Testis (tissue), 3 donors: ENCODE data around the gene UVRAG. TPM values are rescaled to one million over a fixed set of nuclear protein-coding genes. Genes with fewer than 3 reads are reported as not detected.

Source experiments
- DNase-seq: peaks from one replicate; pipeline ENCODE4 v3.0.0-alpha.2; 2019
- H3K27ac ChIP-seq, 2 donors: fragments of 200-600 bp; sonication (generic); one replicate each; pipeline ENCODE4 v1.5.1; 2019
- H3K27me3 ChIP-seq: fragments of 200-600 bp; sonication (generic); one replicate; pipeline ENCODE4 v1.5.1; 2019
- H3K36me3 ChIP-seq: fragments of 200-600 bp; sonication (generic); one replicate; pipeline ENCODE4 v1.5.1; 2017; ENCODE audit warnings: low read depth; ENCODE audit errors: missing control alignments
- H3K4me1 ChIP-seq: fragments of 200-600 bp; sonication (generic); one replicate; pipeline ENCODE4 v1.5.1; 2019
- H3K4me3 ChIP-seq, 2 donors: fragments of 200-600 bp; sonication (generic); one replicate each; pipeline ENCODE4 v1.5.1; 2017 to 2019
- H3K9me3 ChIP-seq: fragments of 200-600 bp; sonication (generic); one replicate; pipeline ENCODE4 v1.5.1; 2017
- CTCF ChIP-seq, 3 experiments: fragments of 450-650 bp in 2 of 3; fragments of 200-600 bp in 1 of 3; sonication (generic) in 1 of 3; IDR thresholded peaks; one replicate each; pipeline ENCODE4 v1.5.1; 2016 to 2019; ENCODE audit warnings: antibody characterized with exemption in 3 of 3, mild to moderate bottlenecking in 2 of 3, moderate library complexity in 1 of 3
- POLR2A ChIP-seq: fragments of 450-650 bp; IDR thresholded peaks from one replicate; pipeline ENCODE4 v1.6.1; 2017; ENCODE audit warnings: antibody characterized with exemption, mild to moderate bottlenecking, moderate library complexity
- WGBS, 2 donors: methylation state at CpG; one replicate each; pipeline ENCODE4 v1.1.5; 2018; 5-methylcytosine and 5-hydroxymethylcytosine counted together
- intact Hi-C: fragments of 100-400 bp; cut with DNase I; formaldehyde crosslinking; loops from one replicate; pipeline ENCODE4 v1.15.1; 2023; ENCODE audit warnings: low total_unique reads
- polyA plus RNA-seq: library from polyadenylated mRNA; stranded (reverse); fragments of 350-450 nt; fragmentation: Illumina TruSeq; extraction: RNeasy Lipid Tissue Mini Kit (QIAGEN cat#74804); gene quantifications from one replicate; pipeline ENCODE4 v1.2.3, GENCODE V29; 2014; ENCODE audit warnings: low read depth, low replicate concordance; ENCODE audit not compliant: insufficient read depth
- total RNA-seq, 2 donors: library from RNA; depleted of rRNA; stranded (reverse); fragments of >200 nt; gene quantifications; one replicate each; pipeline ENCODE4 v1.2.3, GENCODE V29; 2016

UVRAG gene
- total and polyA plus RNA-seq, 3 donors from 2014 or later, result 10.8 to 22.4 (median 20.1) TPM

- DNase-seq, result no peak
- no peaks in the 10 kb centered on the region for H3K9me3 ChIP-seq
- intact Hi-C loops, result no loop called here
- 94 to 95% methylated on average over 2 of the region's 2 CpGs for WGBS, 2 donors
- no peaks in the 10 kb centered on the region for H3K36me3 ChIP-seq
- H3K4me3 ChIP-seq, result no peak overlapping the region
- H3K27ac ChIP-seq, result no peak overlapping the region
- no peaks in the 10 kb centered on the region for H3K27me3 ChIP-seq
- H3K4me1 ChIP-seq, result no peaks in the 10 kb centered on the region
- TF ChIP-seq CTCF (IDR thresholded peaks at IDR 0.05) (no peak), POLR2A (no peak)
Observed at GRCh38 chr11:76067099-76067498, 252.1 kb downstream of the UVRAG start.

GRCh38 chr11:76069001-76069400 lies 254.0 kb downstream of the UVRAG start:
- TF ChIP-seq POLR2A, result no peak
- no peak for TF ChIP-seq CTCF (IDR thresholded peaks at IDR 0.05)
- no peaks in the 10 kb centered on the region for H3K27me3 ChIP-seq
- no peak overlapping the region for H3K4me3 ChIP-seq
- intact Hi-C loops, result no loop called here
- peaks cover under 1% of the 10 kb centered on the region for H3K4me1 ChIP-seq
- H3K9me3 ChIP-seq, result no peaks in the 10 kb centered on the region
- H3K27ac ChIP-seq, result no peak overlapping the region
- no peak for DNase-seq
- no peaks in the 10 kb centered on the region for H3K36me3 ChIP-seq

GRCh38 chr11:76071090-76071489 lies 256.1 kb downstream of the UVRAG start:
- DNase-seq, result no peak
- Histone ChIP-seq H3K4me1 (peaks cover 6% of the 10 kb centered on the region), H3K36me3 (no peaks in the 10 kb centered on the region), H3K4me3 (no peak overlapping the region), H3K9me3 (no peaks in the 10 kb centered on the region), H3K27ac (no peak overlapping the region), H3K27me3 (no peaks in the 10 kb centered on the region)
- intact Hi-C loops, result no loop called here
- TF ChIP-seq POLR2A (no peak), CTCF (IDR thresholded peaks at IDR 0.05) (no peak)

GRCh38 chr11:76073724-76074123 lies 258.7 kb downstream of the UVRAG start:
- Histone ChIP-seq H3K4me3 (no peak overlapping the region), H3K9me3 (no peaks in the 10 kb centered on the region), H3K27me3 (no peaks in the 10 kb centered on the region), H3K36me3 (no peaks in the 10 kb centered on the region), H3K4me1 (peaks cover 6% of the 10 kb centered on the region), H3K27ac (no peak overlapping the region)
- 54 to 55% methylated on average over 1 of the region's 1 CpG for WGBS, 2 donors
- no peak for DNase-seq
- TF ChIP-seq POLR2A, result no peak
- TF ChIP-seq CTCF (IDR thresholded peaks at IDR 0.05), result no peak
- intact Hi-C loops, result no loop called here

- peaks cover 6% of the 10 kb centered on the region for H3K4me1 ChIP-seq
- H3K36me3 ChIP-seq, result no peaks in the 10 kb centered on the region
- no peak for DNase-seq
- H3K9me3 ChIP-seq, result no peaks in the 10 kb centered on the region
- intact Hi-C loops, result no loop called here
- H3K27me3 ChIP-seq, result no peaks in the 10 kb centered on the region
- H3K4me3 ChIP-seq, result no peak overlapping the region
- TF ChIP-seq POLR2A (no peak), CTCF (IDR thresholded peaks at IDR 0.05) (no peak)
- H3K27ac ChIP-seq, result no peak overlapping the region
- 42 to 47% methylated on average over 1 of the region's 1 CpG for WGBS, 2 donors
Observed at GRCh38 chr11:76074148-76075095, 259.4 kb downstream of the UVRAG start.
